CD4-positive, CD25-positive, alpha-beta regulatory T cell (primary cell): ENCODE measurements around the gene CSRNP2. TPM values are rescaled to one million over a fixed set of nuclear protein-coding genes. Genes with fewer than 3 reads are reported as not detected.
A peak's percentile ranks its signal among the peaks of the same experiment; 100 is the strongest.

ENCODE experiments used
- ATAC-seq, 2 donors: fragments of 150-1000 bp; cut with Tn5 transposase; one replicate each; pipeline ENCODE4 v1.10.0; 2021; ENCODE audit warnings: low read depth in 2 of 2, moderate number of reproducible peaks in 2 of 2, moderate library complexity in 1 of 2
- DNase-seq, 3 donors: peaks; one replicate each; pipeline versions ENCODE4 v3.0.0 to v3.0.0-alpha.2; 2012 to 2022; ENCODE audit warnings: mixed read lengths in 1 of 3
- H3K27ac ChIP-seq: one replicate; pipeline ENCODE4 v1.7.0; 2013; ENCODE audit warnings: mild to moderate bottlenecking, low read length; ENCODE audit not compliant: insufficient read depth, poor library complexity, severe bottlenecking
- H3K27me3 ChIP-seq: one replicate; pipeline ENCODE4 v1.7.0; 2013; ENCODE audit warnings: low read length; ENCODE audit not compliant: control insufficient read depth, insufficient read depth
- H3K36me3 ChIP-seq: one replicate; pipeline ENCODE4 v1.7.0; 2013; ENCODE audit warnings: mild to moderate bottlenecking, low read length, moderate library complexity; ENCODE audit not compliant: control insufficient read depth, insufficient read depth
- H3K4me1 ChIP-seq: 2 replicates; pipeline ENCODE4 v1.7.0; 2013; ENCODE audit warnings: mild to moderate bottlenecking, low read length; ENCODE audit not compliant: insufficient read depth, control insufficient read depth, poor library complexity, severe bottlenecking
- H3K4me3 ChIP-seq: one replicate; pipeline ENCODE4 v1.7.0; 2013; ENCODE audit warnings: low read depth, mild to moderate bottlenecking, low read length, moderate library complexity
- H3K9me3 ChIP-seq, 2 experiments: 1 replicate in 1 of 2; 2 replicates in 1 of 2; pipeline ENCODE4 v1.7.0; 2013; ENCODE audit warnings: low read length in 2 of 2, mild to moderate bottlenecking in 1 of 2, moderate library complexity in 1 of 2; ENCODE audit not compliant: control insufficient read depth in 2 of 2
- H3K27ac Mint-ChIP-seq, 3 donors: one replicate each; pipeline ENCODE4 v1.8.0; 2020 to 2022; ENCODE audit warnings: mild to moderate bottlenecking in 3 of 3, mixed read lengths in 3 of 3, moderate library complexity in 2 of 3
- H3K27me3 Mint-ChIP-seq: one replicate; pipeline ENCODE4 v1.8.0; 2022; ENCODE audit warnings: mild to moderate bottlenecking, mixed read lengths
- H3K36me3 Mint-ChIP-seq: one replicate; pipeline ENCODE4 v1.8.0; 2020; ENCODE audit warnings: mixed read lengths
- H3K4me1 Mint-ChIP-seq, 4 donors: one replicate each; pipeline ENCODE4 v1.8.0; 2020 to 2022; ENCODE audit warnings: mixed read lengths in 4 of 4, mild to moderate bottlenecking in 1 of 4
- H3K4me3 Mint-ChIP-seq, 4 donors: one replicate each; pipeline ENCODE4 v1.8.0; 2020 to 2022; ENCODE audit warnings: mild to moderate bottlenecking in 4 of 4, mixed read lengths in 4 of 4, moderate library complexity in 3 of 4
- H3K9me3 Mint-ChIP-seq, 7 donors: one replicate each; pipeline ENCODE4 v1.8.0; 2020 to 2022; ENCODE audit warnings: mixed read lengths in 7 of 7, mild to moderate bottlenecking in 3 of 7, moderate library complexity in 2 of 7
- polyA plus RNA-seq, 4 donors: library from polyadenylated mRNA; unstranded; fragments of 300-500 nt; fragmentation: Illumina TruSeq; gene quantifications; one replicate each; pipeline ENCODE4 v1.2.3, GENCODE V29; 2021
- total RNA-seq: library from RNA; stranded (reverse); gene quantifications from one replicate; pipeline ENCODE4 v1.2.3, GENCODE V29; 2022

Gene CSRNP2
- 32.8 TPM for total RNA-seq
- 1 to 10 TPM; 1.7 to 5.7 (median 4.0) TPM for polyA plus RNA-seq

GRCh38 chr12:51083126-51083833 lies at the start of gene CSRNP2:
Gene CSRNP2, minus strand, starts transcription at chr12:51083596. Its CDS starts 7,035 bp downstream, at chr12:51076561.
- ATAC-seq, result peak; percentile 100
- H3K4me3 Mint-ChIP-seq, result peak within 1 kb of the TSS; percentile 89 to 99 (median 96)
- peaks cover 8% of the 10 kb centered on the region for H3K36me3 Mint-ChIP-seq
- H3K4me1 Mint-ChIP-seq, result peaks cover 29 to 45% (median 36%) of the 10 kb centered on the region in 4 donors
- Histone ChIP-seq H3K4me1 (peaks cover 20% of the 10 kb centered on the region), H3K27me3 (no peaks in the 10 kb centered on the region), H3K36me3 (no peaks in the 10 kb centered on the region), H3K4me3 (peak within 1 kb of the TSS; percentile 83), H3K9me3 (no peaks in the 10 kb centered on the region), H3K27ac (peak within 1 kb of the TSS; percentile 76)
- H3K27me3 Mint-ChIP-seq, result no peaks in the 10 kb centered on the region
- peak; percentile 90 to 97 (median 95) for DNase-seq
- no peaks in the 10 kb centered on the region for H3K9me3 Mint-ChIP-seq
- H3K27ac Mint-ChIP-seq, result peak within 1 kb of the TSS; percentile 94 to 99 (median 96)

GRCh38 chr12:51132693-51133092 lies 49.3 kb upstream of the CSRNP2 start:
- Histone ChIP-seq H3K27me3 (no peaks in the 10 kb centered on the region), H3K9me3 (no peaks in the 10 kb centered on the region), H3K36me3 (peaks cover 8% of the 10 kb centered on the region), H3K4me1 (no peaks in the 10 kb centered on the region), H3K27ac (no peak overlapping the region), H3K4me3 (no peak overlapping the region)
- ATAC-seq (no peak), DNase-seq (peak in 1 of 3 donors; percentile 14)
- Mint-ChIP-seq H3K27ac (no peak overlapping the region), H3K27me3 (no peaks in the 10 kb centered on the region), H3K9me3 (no peaks in the 10 kb centered on the region), H3K4me1 (peaks cover 10 to 17% (median 10%) of the 10 kb centered on the region in 4 donors), H3K36me3 (no peaks in the 10 kb centered on the region), H3K4me3 (no peak overlapping the region)

GRCh38 chr12:51131745-51132521 lies 48.5 kb upstream of the CSRNP2 start:
- ATAC-seq, result no peak
- Mint-ChIP-seq H3K4me1 (peaks cover 13 to 23% (median 16%) of the 10 kb centered on the region in 4 donors), H3K4me3 (no peak overlapping the region), H3K27ac (peak overlapping the region in 2 of 3 donors; percentile 8 to 38), H3K9me3 (no peaks in the 10 kb centered on the region), H3K27me3 (no peaks in the 10 kb centered on the region), H3K36me3 (no peaks in the 10 kb centered on the region)
- H3K27me3 ChIP-seq, result no peaks in the 10 kb centered on the region
- H3K4me3 ChIP-seq, result no peak overlapping the region
- peaks cover 3% of the 10 kb centered on the region for H3K36me3 ChIP-seq
- no peak overlapping the region for H3K27ac ChIP-seq
- no peak for DNase-seq
- no peaks in the 10 kb centered on the region for H3K4me1 ChIP-seq
- H3K9me3 ChIP-seq, result no peaks in the 10 kb centered on the region

- ATAC-seq (no peak), DNase-seq (no peak)
- Mint-ChIP-seq H3K27ac (peak overlapping the region in 2 of 3 donors; percentile 5 to 9), H3K27me3 (no peaks in the 10 kb centered on the region), H3K4me1 (peaks cover 18 to 29% (median 21%) of the 10 kb centered on the region in 4 donors), H3K36me3 (peaks cover 10% of the 10 kb centered on the region), H3K4me3 (no peak overlapping the region), H3K9me3 (no peaks in the 10 kb centered on the region)
- H3K9me3 ChIP-seq, result no peaks in the 10 kb centered on the region
- H3K27me3 ChIP-seq, result no peaks in the 10 kb centered on the region
- no peak overlapping the region for H3K27ac ChIP-seq
- H3K36me3 ChIP-seq, result peaks cover 5% of the 10 kb centered on the region
- H3K4me3 ChIP-seq, result no peak overlapping the region
- no peaks in the 10 kb centered on the region for H3K4me1 ChIP-seq
These were observed 45.5 kb upstream of the CSRNP2 start for GRCh38 chr12:51128919-51129318.

GRCh38 chr12:51127050-51127729 lies 43.8 kb upstream of the CSRNP2 start:
- Mint-ChIP-seq H3K9me3 (no peaks in the 10 kb centered on the region), H3K4me1 (peaks cover 19 to 29% (median 21%) of the 10 kb centered on the region in 4 donors), H3K27ac (peak overlapping the region in 2 of 3 donors; percentile 27 to 48), H3K27me3 (no peaks in the 10 kb centered on the region), H3K36me3 (peaks cover 10% of the 10 kb centered on the region), H3K4me3 (no peak overlapping the region)
- ATAC-seq, result no peak
- H3K4me3 ChIP-seq, result no peak overlapping the region
- no peaks in the 10 kb centered on the region for H3K27me3 ChIP-seq
- DNase-seq, result no peak
- no peaks in the 10 kb centered on the region for H3K9me3 ChIP-seq
- H3K27ac ChIP-seq, result no peak overlapping the region
- peaks cover 2% of the 10 kb centered on the region for H3K36me3 ChIP-seq
- no peaks in the 10 kb centered on the region for H3K4me1 ChIP-seq

GRCh38 chr12:51126297-51126696 lies 42.9 kb upstream of the CSRNP2 start:
- ATAC-seq (no peak), DNase-seq (no peak)
- H3K36me3 ChIP-seq, result peaks cover 2% of the 10 kb centered on the region
- H3K4me1 ChIP-seq, result no peaks in the 10 kb centered on the region
- H3K9me3 Mint-ChIP-seq, result no peaks in the 10 kb centered on the region
- no peak overlapping the region for H3K4me3 ChIP-seq
- H3K9me3 ChIP-seq, result no peaks in the 10 kb centered on the region
- peaks cover 14 to 21% (median 19%) of the 10 kb centered on the region in 4 donors for H3K4me1 Mint-ChIP-seq
- no peak overlapping the region for H3K4me3 Mint-ChIP-seq
- H3K27me3 ChIP-seq, result no peaks in the 10 kb centered on the region
- H3K27ac Mint-ChIP-seq, result peak overlapping the region in 1 of 3 donors; percentile 27
- H3K36me3 Mint-ChIP-seq, result peaks cover 10% of the 10 kb centered on the region
- no peaks in the 10 kb centered on the region for H3K27me3 Mint-ChIP-seq
- H3K27ac ChIP-seq, result no peak overlapping the region

GRCh38 chr12:51124504-51124903 lies 41.1 kb upstream of the CSRNP2 start:
- Mint-ChIP-seq H3K27me3 (no peaks in the 10 kb centered on the region), H3K27ac (peak overlapping the region in 1 of 3 donors; percentile 32), H3K36me3 (peaks cover 10% of the 10 kb centered on the region), H3K4me3 (no peak overlapping the region), H3K4me1 (peaks cover 12 to 27% (median 17%) of the 10 kb centered on the region in 4 donors), H3K9me3 (no peaks in the 10 kb centered on the region)
- H3K4me1 ChIP-seq, result no peaks in the 10 kb centered on the region
- H3K4me3 ChIP-seq, result no peak overlapping the region
- H3K27ac ChIP-seq, result no peak overlapping the region
- H3K9me3 ChIP-seq, result no peaks in the 10 kb centered on the region
- ATAC-seq (no peak), DNase-seq (no peak)
- peaks cover 2% of the 10 kb centered on the region for H3K36me3 ChIP-seq
- H3K27me3 ChIP-seq, result no peaks in the 10 kb centered on the region
